Testis (tissue), 3 donors: ENCODE data around the gene TNN. TPM values are rescaled to one million over a fixed set of nuclear protein-coding genes. Genes with fewer than 3 reads are reported as not detected.
"Not testable (repeated sequence)": the region's sequence is repeated elsewhere in the genome, so short reads cannot be mapped to it uniquely, and the experiment has no call there.

Experiments used
- DNase-seq: peaks from one replicate; pipeline ENCODE4 v3.0.0-alpha.2; 2019
- H3K27ac ChIP-seq, 2 donors: fragments of 200-600 bp; sonication (generic); one replicate each; pipeline ENCODE4 v1.5.1; 2019
- H3K27me3 ChIP-seq: fragments of 200-600 bp; sonication (generic); one replicate; pipeline ENCODE4 v1.5.1; 2019
- H3K36me3 ChIP-seq: fragments of 200-600 bp; sonication (generic); one replicate; pipeline ENCODE4 v1.5.1; 2017; ENCODE audit warnings: low read depth; ENCODE audit errors: missing control alignments
- H3K4me1 ChIP-seq: fragments of 200-600 bp; sonication (generic); one replicate; pipeline ENCODE4 v1.5.1; 2019
- H3K4me3 ChIP-seq, 2 donors: fragments of 200-600 bp; sonication (generic); one replicate each; pipeline ENCODE4 v1.5.1; 2017 to 2019
- H3K9me3 ChIP-seq: fragments of 200-600 bp; sonication (generic); one replicate; pipeline ENCODE4 v1.5.1; 2017
- POLR2A ChIP-seq: fragments of 450-650 bp; IDR thresholded peaks from one replicate; pipeline ENCODE4 v1.6.1; 2017; ENCODE audit warnings: antibody characterized with exemption, mild to moderate bottlenecking, moderate library complexity
- WGBS, 2 donors: methylation state at CpG; one replicate each; pipeline ENCODE4 v1.1.5; 2018; 5-methylcytosine and 5-hydroxymethylcytosine counted together
- intact Hi-C: fragments of 100-400 bp; cut with DNase I; formaldehyde crosslinking; loops from one replicate; pipeline ENCODE4 v1.15.1; 2023; ENCODE audit warnings: low total_unique reads
- polyA plus RNA-seq: library from polyadenylated mRNA; stranded (reverse); fragments of 350-450 nt; fragmentation: Illumina TruSeq; extraction: RNeasy Lipid Tissue Mini Kit (QIAGEN cat#74804); gene quantifications from one replicate; pipeline ENCODE4 v1.2.3, GENCODE V29; 2014; ENCODE audit warnings: low read depth, low replicate concordance; ENCODE audit not compliant: insufficient read depth
- total RNA-seq, 2 donors: library from RNA; depleted of rRNA; stranded (reverse); fragments of >200 nt; gene quantifications; one replicate each; pipeline ENCODE4 v1.2.3, GENCODE V29; 2016
- TF ChIP-seq, protein P1 (sequence below), 3 experiments: fragments of 450-650 bp in 2 of 3; fragments of 200-600 bp in 1 of 3; sonication (generic) in 1 of 3; IDR thresholded peaks; one replicate each; pipeline ENCODE4 v1.5.1; 2016 to 2019; ENCODE audit warnings: antibody characterized with exemption in 3 of 3, mild to moderate bottlenecking in 2 of 3, moderate library complexity in 1 of 3

Gene TNN
- total and polyA plus RNA-seq, 3 donors from 2014 or later, result 0.16 to 0.37 (median 0.22) TPM

DNA sequence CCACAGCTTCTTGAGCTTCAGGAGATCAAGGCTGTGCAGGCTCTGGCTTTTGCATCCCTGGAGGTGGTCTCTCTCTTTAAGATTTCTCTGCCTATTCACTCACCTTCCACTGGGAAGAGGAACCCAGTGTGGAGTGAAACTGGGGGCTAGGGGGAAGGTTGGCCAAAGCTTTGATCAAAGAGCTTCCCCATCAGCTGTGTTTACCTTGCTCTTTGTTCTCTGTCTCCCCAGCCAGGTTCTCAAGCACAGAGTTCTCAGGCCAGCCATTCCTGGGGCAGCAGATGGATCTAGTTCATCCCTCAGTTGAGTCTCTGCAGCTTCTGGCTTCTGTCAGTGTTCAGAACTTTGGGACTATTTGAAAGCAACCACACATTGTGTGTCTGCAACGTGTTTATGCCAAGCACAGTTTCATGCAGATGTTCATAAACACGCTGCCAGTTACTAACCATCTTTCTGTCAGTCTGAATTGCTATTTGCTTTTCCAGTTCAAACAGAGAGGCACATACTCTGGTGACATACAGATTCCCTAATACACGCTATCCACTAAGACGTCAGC is 27.2 kb upstream of the TNN start:
- no peak overlapping the region for H3K4me3 ChIP-seq
- intact Hi-C loops, result no loop called here

DNA sequence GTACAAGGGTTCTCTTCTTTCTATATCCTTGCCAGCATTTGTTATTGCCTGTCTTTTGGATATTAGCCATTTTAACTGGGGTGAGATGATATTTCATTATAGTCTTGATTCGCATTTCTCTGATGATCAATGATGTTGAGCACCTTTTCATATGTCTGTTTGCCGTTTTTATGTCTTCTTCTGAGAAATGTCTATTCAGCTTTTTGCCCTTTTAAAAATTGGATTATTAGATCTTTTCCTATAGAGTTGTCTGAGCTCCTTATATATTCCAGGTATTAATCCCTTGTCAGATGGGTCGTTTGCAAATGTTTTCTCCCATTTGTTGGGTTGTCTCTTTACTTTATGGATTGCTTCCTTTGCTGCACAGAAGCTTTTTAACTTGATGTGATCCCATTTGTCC is 25.0 kb upstream of the TNN start:
- Histone ChIP-seq H3K36me3 (no peaks in the 10 kb centered on the region), H3K27ac (no peak overlapping the region), H3K4me1 (no peaks in the 10 kb centered on the region), H3K9me3 (no peaks in the 10 kb centered on the region), H3K4me3 (no peak overlapping the region), H3K27me3 (no peaks in the 10 kb centered on the region)
- 80 to 85% methylated on average over 3 of the region's 3 CpGs for WGBS, 2 donors
- TF ChIP-seq POLR2A, result no peak
- TF ChIP-seq, protein P1, sequence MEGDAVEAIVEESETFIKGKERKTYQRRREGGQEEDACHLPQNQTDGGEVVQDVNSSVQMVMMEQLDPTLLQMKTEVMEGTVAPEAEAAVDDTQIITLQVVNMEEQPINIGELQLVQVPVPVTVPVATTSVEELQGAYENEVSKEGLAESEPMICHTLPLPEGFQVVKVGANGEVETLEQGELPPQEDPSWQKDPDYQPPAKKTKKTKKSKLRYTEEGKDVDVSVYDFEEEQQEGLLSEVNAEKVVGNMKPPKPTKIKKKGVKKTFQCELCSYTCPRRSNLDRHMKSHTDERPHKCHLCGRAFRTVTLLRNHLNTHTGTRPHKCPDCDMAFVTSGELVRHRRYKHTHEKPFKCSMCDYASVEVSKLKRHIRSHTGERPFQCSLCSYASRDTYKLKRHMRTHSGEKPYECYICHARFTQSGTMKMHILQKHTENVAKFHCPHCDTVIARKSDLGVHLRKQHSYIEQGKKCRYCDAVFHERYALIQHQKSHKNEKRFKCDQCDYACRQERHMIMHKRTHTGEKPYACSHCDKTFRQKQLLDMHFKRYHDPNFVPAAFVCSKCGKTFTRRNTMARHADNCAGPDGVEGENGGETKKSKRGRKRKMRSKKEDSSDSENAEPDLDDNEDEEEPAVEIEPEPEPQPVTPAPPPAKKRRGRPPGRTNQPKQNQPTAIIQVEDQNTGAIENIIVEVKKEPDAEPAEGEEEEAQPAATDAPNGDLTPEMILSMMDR (IDR thresholded peaks at IDR 0.05), result no peak
- DNase-seq, result no peak
- intact Hi-C loops, result no loop called here

More for the DNA sequence above, 27.2 kb upstream of the TNN start:
- H3K9me3 ChIP-seq, result no peaks in the 10 kb centered on the region
- TF ChIP-seq POLR2A, result no peak
- TF ChIP-seq, protein P1 (IDR thresholded peaks at IDR 0.05), result no peak
- H3K27ac ChIP-seq, result no peak overlapping the region
- no peaks in the 10 kb centered on the region for H3K36me3 ChIP-seq
- no peaks in the 10 kb centered on the region for H3K27me3 ChIP-seq
- WGBS, 2 donors, result 73 to 95% methylated on average over 4 of the region's 4 CpGs
- no peaks in the 10 kb centered on the region for H3K4me1 ChIP-seq
- no peak for DNase-seq

- TF ChIP-seq, protein P1 (IDR thresholded peaks at IDR 0.05), result no peak
- TF ChIP-seq POLR2A, result no peak
- DNase-seq, result no peak
- WGBS, 2 donors, result 23 to 32% methylated on average over 16 to 19 of the region's 19 CpGs
- no peaks in the 10 kb centered on the region for H3K36me3 ChIP-seq
- H3K27ac ChIP-seq, result no peak overlapping the region
- intact Hi-C loops, result no loop called here
- no peaks in the 10 kb centered on the region for H3K9me3 ChIP-seq
- no peaks in the 10 kb centered on the region for H3K27me3 ChIP-seq
- H3K4me1 ChIP-seq, result no peaks in the 10 kb centered on the region
- no peak overlapping the region for H3K4me3 ChIP-seq
Measured at GRCh38 chr1:175043824-175044223, 23.8 kb upstream of the TNN start.

- intact Hi-C loops, H3K4me1 ChIP-seq, H3K27ac ChIP-seq, H3K36me3 ChIP-seq, H3K27me3 ChIP-seq, DNase-seq, H3K9me3 ChIP-seq: not testable (repeated sequence)
- H3K4me3 ChIP-seq, result peak overlapping the region in 1 of 2 donors; percentile 7
- 71 to 75% methylated on average over 18 of the region's 18 CpGs for WGBS, 2 donors
Measured at GRCh38 chr1:175044591-175044990, 23.0 kb upstream of the TNN start.

DNA sequence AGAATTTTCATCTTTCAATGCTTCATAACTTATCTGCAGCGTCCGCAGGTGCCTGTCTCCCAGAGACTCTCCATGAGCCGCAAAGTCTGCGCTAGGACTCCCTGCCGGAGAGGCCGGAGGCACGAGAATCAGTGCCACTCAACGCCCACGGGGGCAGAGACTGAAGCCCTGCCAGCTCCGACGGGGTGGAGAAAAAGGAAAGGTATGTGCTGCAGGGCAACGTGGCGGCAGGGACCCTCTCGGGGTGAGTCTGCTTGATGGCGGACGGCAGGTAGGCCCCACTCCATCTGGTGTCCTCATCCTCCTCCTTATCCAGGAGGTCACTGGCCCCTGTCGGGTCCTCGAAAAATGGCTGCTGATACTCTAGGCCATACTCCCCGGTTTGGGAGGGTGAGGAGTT is 22.5 kb upstream of the TNN start:
- no peak overlapping the region for H3K27ac ChIP-seq
- no peaks in the 10 kb centered on the region for H3K9me3 ChIP-seq
- DNase-seq, result no peak
- no peaks in the 10 kb centered on the region for H3K27me3 ChIP-seq
- intact Hi-C loops, result no loop called here
- TF ChIP-seq, protein P1 (IDR thresholded peaks at IDR 0.05), result no peak
- no peak for TF ChIP-seq POLR2A
- H3K36me3 ChIP-seq, result no peaks in the 10 kb centered on the region
- peak overlapping the region in 1 of 2 donors; percentile 7 for H3K4me3 ChIP-seq
- 51 to 76% methylated on average over 7 to 19 of the region's 19 CpGs for WGBS, 2 donors
- H3K4me1 ChIP-seq, result no peaks in the 10 kb centered on the region
